ENCODE data around the gene CNTNAP2.
A peak's percentile ranks its signal among the peaks of the same experiment; 100 is the strongest.

The CNTNAP2 gene

DNA sequence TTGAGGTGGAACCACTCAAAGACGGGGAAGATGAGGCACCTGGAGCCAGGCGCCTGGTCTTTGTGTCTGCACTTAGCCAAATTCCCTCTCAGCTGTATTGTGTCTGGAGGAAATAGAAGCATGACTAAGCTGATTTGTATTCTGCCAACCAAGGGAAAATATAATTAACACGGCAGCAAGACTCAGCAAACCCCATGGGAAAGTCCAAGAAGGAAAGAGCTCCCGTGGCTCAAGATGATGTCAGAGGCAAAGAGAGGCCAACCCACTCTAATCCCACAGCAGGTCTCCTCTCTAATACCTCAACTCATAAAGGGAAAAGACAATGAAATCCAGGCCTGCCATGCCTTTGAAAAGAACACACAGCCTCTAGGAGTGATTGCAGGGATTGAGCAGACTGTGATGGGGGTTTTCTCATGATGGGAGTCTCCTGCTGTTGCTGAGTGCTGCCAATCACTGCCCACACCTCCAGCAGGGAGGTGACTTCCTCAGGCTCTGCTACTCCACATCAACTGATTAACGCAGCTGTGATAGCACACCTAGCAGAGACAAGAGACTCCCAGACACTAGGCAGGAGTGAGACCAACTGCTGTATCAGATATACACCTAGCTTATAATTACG is 2218.5 kb downstream of the CNTNAP2 start:
- peak; percentile 89 for DNase-seq

DNA sequence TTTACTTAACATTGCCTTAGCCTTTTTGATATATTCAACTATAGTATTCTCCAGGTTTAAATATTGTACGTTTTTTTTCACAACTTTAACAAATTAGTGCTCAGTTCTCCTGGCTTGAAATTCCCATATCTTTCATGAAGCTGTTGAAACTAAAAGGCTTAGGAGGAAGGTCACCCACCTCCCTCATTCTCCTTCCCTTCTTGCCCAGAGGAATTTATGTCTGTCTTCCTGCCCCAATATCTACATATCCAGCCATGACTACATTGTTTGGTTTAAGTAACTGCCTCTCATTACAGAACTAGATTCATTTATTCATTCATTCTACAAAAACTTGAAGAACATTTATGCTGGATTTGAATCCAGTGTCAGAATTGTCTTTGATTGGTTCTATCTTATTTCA is 2219.2 kb downstream of the CNTNAP2 start:
- no peak for DNase-seq

DNA sequence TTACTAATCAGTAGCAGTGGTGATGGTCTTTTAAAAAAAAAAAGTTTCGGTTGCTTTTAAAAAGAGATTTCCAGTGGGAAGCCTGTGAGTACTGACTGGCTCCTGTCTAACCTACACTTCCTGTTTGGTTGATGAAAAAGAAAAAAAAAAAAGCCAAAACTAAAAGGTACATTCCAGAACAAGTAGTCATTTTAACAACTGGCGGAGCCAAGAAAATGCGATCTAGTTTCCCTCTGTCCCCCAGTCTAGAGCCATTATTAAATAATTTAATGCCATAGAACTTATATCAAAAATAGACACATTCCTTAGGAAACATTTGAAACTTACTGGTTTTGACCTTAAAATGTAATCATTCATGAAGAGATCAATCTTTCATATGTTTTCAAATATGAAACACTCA is 2219.8 kb downstream of the CNTNAP2 start:
- no peak for DNase-seq

DNA sequence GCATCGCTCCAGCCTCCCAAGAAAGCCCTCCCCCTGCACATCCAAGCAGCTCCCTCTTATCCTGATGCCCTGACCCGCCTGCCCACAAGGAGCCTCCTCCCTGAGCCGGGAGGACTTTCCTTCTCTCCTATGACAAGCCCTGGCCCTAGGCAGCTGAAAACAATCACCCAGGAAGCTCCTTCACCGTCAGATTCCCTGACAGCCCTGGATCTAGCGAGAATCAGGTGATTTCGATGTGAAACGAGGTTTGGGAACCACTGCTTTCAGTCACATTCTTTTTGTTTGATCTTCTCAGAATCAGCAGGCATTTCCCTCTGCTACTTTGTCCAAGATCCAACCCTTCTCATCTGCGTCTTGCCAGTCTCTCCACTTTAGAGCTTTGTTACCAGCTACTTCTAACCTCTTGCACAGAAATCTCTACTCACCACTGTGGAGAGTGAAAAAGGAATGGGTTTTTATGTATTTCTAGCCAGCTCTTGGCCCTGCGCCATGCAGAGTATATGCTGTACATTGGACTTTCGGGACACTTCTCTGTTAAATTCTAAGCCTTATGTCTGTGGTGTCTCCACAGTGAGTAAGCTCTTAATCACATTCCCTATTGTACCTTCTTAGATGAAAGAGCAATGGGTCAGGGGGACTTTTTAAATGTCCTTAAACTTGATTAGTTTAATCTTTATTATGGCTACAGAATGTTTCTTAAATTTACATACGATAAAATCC is 2220.8 kb downstream of the CNTNAP2 start:
- no peak for DNase-seq

DNA sequence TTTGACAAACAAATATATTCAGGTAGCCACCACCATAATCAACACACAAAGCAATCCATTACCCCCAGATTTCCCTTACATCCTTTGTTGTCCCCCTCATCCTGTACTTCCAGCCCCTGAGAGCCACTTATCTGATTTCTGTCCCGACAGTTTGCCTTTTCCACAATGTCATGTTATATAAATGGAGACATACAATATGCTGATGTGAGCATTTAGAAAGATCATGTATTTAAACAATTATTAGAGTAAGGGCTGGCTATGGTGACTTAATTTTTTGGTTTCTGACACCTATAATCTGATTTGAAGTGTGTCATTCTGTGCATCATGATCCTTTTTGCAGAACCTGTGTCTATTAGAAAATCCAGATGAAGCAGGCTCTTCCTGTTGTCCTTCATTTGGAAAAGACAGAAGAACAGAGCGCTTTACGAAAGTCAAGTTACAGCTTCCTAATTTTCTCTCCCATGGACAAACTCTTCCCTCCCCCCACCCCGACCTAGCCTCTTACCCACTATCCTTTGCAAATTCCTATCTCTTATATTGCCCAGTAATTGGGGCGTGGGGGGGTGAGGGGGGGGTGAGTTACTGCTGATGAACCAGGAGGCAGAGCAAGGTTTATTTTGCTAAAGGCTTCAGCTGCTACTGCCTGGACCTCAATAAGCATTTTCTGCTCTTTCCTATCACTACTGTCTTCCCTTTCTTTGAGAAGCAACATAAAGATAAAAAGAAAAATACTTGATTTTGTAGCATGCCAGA is 2221.6 kb downstream of the CNTNAP2 start:
- no peak for DNase-seq

DNA sequence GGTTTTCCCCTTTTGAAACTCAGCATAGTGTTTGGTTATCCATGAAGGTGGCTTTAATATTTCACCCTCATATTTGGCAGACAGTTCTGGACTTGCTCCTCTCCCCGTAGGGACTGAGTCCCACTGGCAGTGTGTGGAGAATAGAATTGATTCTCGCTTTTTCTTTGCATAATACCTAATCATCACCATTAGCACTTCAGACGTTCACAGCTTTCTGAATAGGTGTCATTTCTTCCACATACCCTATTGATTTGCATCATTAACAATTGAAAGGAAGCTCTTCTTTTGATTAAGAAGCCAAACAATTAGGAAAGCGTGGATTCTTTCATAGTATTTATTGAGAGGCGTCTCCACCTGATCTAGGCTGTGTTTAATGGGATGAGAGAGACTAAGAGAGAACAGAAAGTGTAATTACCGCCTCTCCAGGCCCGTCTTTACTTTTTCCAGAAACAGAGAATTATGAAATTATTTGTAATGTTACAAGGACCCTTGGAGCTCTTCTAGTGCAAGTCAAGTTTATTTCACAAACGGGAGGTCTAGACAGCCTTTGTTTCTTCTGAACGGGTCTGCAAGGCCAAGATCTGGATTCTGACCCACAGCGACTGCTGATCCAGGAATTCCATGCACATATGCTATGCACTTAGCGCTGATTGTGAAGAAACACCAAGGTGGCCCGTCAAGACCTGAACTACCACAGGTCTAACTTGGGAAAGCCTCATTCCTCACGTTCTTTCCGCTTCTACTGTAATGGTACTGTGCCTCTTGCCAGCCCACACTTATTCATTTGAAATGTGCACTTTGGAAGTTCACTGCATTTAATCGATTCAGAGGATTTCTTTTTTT is 2224.1 kb downstream of the CNTNAP2 start:
- DNase-seq = no peak

DNA sequence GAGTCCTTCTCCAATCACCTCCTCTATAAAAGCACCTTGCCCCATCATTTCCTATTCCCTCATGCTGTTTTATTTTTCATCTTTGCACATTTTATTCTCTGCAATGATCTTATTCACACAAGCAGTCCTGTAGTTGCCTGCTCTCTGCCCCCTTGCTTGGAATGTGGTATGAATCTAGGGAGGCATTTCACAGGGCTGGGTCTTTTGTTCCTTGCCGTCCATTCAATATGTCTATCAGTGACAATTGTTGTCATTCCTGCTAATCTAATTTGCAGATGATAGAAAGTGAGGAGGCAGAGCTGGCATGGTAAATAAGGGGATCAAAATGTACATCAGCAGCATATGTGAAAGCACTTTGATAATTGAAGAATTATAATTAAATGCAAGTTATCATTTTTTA is 2227.8 kb downstream of the CNTNAP2 start:
- no peak for DNase-seq

DNA sequence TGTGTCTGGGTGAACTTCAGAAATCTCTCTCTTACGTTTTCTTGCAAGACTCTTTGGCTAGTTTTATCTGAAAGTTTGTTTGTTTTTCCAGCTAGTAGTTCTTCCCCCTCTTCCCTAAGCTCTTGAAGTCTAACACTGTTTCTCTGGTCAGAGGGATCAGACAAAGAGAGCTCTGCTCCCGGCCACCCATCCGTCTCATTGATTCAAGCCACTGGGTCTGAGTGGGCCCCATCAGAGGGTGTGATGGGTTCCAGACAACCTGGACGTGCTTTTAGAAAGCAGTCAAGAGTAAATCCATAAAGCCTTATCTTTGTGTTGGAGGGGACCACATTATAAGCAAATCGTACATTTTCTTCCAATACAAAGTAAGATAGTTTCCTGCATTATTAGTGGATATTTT is 2231.4 kb downstream of the CNTNAP2 start:
- DNase-seq = no peak

DNA sequence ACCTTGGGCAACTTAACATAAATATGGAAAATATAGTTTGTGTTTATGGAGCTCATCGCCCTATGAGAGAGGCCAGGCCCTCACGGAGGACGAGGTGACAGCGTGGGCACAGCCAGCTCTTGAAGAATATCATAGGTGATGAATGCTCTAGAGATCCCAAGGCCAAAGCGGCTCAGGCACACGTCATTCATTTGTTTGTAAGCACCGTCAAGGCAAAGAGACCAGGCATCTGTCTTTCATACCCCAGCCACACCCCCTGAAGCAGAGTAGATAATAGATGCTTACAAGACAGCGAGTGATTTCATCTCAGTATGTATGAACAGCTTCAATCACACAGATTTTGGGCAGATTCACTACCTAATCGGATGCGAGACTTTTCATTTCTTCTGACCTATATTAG is 2231.9 kb downstream of the CNTNAP2 start:
- DNase-seq = no peak

DNA sequence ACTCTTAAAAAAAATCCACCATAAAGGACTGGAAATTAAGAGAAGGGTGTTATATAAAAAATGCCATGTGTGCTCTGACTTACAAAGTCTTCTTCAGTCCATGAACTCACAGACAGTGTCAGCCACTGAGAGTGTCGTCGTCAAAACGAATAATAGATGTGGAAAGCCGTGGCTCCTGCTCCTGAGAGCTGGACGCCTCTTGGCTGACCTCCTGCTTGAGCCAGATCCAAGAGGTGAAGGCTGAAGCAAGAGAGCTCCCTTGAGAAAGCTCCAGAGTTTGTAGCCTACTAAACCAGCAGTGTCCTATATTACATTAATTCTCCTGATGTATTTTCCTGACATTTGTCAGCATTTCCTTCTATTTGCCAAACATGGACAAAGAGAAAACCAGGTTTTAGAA is 2239.7 kb downstream of the CNTNAP2 start:
- DNase-seq = no peak

DNA sequence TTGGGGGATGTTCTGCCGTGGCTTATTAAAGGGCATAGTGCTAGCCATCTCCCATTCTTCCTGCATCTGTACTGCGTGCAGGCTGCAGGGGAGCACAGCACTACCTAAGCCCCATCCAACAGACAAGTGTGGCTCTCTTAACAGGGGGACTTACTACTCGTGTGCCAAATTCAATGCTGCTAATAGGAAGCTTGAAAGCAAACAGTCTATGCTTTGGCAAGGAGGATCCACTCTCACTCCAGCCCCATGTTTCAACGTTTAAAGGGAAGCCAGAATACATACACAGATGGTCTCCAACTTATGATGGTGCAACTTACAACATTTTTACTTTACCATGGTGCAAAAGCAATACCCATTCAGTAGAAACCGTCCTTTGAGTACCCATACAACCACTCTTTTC is 2245.9 kb downstream of the CNTNAP2 start:
- DNase-seq = no peak

DNA sequence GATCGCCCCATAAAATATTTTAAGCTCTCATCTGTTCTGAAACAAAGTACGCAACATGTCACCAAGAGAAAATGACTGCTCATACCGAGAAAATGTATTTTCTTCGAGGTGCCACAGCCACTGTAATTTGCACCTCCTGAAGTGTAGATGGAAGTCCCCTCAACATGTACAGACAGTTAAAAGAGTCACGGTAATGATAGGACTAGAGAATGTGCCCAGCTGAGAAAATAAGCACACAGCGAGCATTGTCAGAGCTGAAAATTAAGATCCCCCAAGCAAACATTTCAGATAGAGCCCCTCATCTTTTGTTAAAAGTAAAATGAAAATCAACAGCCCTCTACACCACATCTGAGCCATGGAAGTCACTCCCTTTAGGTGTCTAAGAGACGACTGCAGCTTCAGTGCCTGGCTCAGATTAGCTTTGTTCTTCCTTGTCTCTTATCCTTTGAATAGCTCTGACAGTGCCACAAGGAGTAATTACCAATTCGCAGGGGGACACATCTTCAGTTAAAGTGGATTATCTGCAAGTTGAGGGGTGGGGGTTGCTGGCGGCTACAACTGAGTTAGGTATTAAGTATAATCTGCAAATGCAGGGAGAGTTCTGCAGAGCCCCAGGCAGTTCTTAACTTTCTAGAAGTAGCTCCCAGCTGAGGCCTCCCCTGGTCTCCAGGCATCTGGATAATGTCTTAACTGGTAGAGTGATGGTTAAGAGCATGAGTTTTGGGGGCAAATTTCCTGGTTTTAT is 2251.3 kb downstream of the CNTNAP2 start:
- no peak for DNase-seq

DNA sequence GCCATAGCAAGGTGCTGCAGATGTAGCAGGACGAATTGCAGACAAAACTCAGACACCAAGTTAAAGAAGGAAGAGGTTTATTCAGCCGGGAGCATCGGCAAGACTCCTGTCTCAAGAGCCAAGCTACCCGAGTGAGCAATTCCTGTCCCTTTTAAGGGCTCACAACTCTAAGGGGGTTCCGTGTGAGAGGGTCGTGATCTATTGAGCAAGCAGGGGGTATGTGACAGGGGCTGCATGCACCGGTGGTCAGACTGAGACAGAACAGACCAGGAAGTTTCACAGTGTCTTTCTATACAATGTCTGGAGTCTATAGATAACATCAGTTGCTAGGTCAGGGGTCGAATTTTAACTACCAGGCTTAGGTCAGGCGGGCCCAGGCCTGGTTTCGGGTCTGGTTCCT is 2252.0 kb downstream of the CNTNAP2 start:
- DNase-seq = no peak

DNA sequence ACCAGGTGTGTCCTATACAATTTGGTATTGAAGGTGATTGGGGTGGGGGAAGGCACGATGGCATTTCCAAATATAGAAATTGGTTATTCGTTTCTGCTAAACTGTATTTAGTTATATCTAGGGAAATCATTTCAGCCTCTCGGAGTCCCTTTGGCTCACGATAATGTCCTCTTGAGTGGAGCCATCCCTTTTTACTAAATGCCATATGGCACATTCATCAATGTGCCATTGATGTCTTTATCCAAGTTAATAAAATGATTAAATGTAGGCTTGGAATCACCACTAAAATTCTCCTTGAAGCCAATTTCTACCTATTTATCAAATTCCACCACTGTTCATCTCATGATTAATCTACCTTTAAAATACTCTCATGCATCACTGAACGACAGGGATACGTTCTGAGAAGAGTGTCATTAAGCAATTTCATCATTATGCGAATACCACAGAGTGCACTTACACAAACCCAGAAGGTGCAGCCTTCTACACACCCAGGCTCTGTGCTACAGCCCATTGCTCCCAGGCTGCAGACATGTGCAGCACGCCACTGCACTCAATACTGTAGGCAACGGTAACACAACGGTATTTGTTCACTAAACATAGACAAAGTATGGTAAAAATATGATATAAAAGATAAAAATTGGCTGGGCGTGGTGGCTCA is 2254.8 kb downstream of the CNTNAP2 start:
- DNase-seq = no peak

DNA sequence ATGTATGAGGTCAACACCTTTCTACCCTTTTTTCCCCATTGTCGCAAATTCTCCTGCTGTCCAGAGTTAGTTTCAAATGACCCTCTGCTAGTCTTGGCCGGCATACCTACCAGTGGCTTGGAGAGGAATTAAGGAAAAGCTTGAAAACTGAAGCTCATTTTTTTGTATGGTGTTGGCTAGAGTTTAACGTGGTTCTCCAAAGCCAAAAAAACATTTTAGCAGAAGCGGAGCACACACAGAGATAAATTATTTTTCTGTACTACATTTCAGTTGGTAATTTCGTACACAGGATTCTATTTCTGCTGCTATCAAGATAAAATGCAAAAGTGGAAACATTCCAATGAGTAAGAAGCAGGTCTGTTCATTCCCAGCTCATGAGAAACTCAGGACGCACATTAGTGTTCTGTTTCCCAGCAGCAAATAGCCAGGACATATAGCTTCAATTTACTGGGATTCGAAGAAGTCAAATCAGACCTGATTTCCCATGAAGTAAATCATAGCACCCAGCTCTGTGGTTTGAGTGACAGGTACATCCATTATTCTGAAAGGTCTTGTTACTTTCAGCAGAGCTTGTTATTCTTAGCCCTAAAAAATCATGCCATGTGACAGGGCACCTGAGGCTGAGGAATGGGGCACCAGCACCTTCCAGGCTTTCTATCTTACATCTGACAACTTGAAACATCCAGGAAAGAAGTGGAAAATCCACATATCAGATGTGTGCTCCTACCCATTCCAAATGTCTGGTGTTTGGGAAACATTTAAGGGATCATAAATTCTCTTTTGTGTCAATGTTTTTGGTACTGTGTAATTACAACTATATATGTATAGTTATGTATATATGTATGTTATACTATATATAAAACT is 2258.0 kb downstream of the CNTNAP2 start:
- no peak for DNase-seq

DNA sequence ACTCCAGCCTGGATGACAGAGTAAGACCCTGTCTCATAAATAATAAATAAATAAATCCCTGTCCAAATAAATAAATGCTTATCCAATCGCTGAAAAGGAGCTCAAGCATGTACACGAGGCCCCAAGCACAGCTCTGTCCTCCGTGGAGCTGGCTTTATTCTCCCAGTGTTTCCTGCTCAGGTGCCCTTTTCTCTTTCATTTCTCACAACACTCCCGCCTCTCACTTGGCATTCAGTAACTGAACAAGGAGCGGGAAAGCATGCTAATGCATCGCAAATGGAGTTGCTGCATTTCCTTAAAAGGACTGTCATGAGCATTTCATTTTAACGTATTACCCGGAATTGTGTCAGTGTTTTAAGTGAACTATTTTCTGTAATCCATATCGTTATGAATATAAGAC is 2263.1 kb downstream of the CNTNAP2 start:
- no peak for DNase-seq

DNA sequence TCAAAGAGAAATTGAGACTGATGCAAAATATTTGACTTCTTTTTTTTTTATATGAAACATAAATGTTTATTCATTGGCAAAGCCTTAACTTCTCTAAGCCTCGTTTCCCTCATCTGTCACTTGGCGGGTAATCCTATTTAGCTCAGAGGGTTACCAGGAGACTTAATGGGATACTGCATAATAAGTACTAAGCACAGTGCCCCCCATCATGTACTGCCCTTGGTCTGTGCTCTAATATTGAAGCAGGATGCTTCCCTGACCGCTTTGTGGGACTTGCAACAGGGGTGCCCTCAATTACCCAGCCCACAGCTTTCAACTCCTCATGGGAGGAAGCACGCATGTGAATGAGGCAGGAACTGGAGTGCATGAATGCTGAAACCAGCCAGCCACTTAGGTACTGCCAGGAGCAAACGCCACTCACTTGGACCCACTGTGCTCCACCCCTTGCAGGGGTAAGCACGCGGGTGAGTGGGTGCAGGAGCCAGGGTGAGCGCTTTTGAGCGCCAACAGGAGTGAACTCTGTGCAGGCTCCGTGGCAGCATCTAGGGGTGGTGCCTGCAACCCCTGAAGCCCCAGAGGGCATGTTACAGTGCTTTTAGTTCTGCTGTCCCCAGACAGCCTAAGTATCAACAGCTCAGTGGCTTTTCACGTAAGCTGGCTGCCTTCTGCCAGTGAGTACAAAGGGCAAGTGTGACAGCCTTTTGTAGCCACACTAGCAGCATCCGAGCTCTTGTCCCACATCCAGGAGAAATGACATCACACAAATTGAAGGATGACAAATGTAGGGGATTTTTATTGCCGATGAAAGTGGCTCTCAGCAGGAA is 2264.2 kb downstream of the CNTNAP2 start:
- no peak for DNase-seq

DNA sequence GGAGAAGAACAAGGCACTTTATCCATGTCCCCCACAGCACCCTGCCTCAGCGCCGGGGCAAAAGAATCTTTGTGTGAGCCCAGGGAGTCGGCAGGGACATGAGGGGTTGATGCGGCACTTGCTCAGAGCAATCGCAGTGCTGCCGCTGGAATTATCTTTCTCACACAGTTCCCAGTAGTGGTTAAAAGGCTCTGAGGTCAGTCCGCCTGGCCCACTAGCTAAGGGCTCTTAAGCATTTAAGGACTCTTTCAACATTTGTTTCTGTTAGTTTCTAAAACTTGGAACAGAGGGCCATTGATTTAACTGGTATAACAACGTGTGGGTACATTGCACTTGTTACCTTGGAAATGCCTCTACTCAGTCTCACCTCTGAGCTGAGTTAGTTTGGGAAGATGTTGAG is 2266.0 kb downstream of the CNTNAP2 start:
- no peak for DNase-seq

DNA sequence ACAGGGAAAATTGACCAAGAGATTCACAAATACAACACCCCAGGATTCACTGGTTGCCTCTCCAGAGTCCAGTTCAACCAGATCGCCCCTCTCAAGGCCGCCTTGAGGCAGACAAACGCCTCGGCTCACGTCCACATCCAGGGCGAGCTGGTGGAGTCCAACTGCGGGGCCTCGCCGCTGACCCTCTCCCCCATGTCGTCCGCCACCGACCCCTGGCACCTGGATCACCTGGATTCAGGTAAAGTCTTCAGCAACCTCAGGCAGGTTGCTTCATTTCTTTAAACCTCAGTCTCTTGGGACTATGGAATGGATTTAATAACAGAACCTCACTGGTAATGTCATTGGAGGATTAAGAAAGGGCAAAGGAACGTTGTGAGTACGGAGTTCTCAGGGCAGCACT is 2267.1 kb downstream of the CNTNAP2 start:
- DNase-seq = no peak

All from fibroblast of skin of scalp (primary cell).